ENCODE data around the gene GABPA.
"Not testable (repeated sequence)": the region's sequence is repeated elsewhere in the genome, so short reads cannot be mapped to it uniquely, and the experiment has no call there.

Gene GABPA

GRCh38 chr21:25760061-25760460 is 25.3 kb downstream of the GABPA start:
- no peak for TF ChIP-seq CTCF (IDR thresholded peaks at IDR 0.05; ENCODE audit: insufficient read depth, low read depth, low read length, missing control alignments)
- no peak overlapping the region for H3K4me3 ChIP-seq (ENCODE audit: low read length)
- DNase-seq (ENCODE audit: low read depth): no peak

GRCh38 chr21:25760677-25761076 is 25.9 kb downstream of the GABPA start:
- no peak overlapping the region for H3K4me3 ChIP-seq (ENCODE audit: low read length)
- no peak for DNase-seq (ENCODE audit: low read depth)
- TF ChIP-seq CTCF (IDR thresholded peaks at IDR 0.05; ENCODE audit: insufficient read depth, low read depth, low read length, missing control alignments): no peak

GRCh38 chr21:25764065-25764464 is 29.3 kb downstream of the GABPA start:
- H3K4me3 ChIP-seq (ENCODE audit: low read length): no peak overlapping the region
- DNase-seq (ENCODE audit: low read depth): no peak
- no peak for TF ChIP-seq CTCF (IDR thresholded peaks at IDR 0.05; ENCODE audit: insufficient read depth, low read depth, low read length, missing control alignments)

GRCh38 chr21:25767921-25768320 is 33.1 kb downstream of the GABPA start:
- TF ChIP-seq CTCF (IDR thresholded peaks at IDR 0.05; ENCODE audit: insufficient read depth, low read depth, low read length, missing control alignments): no peak
- no peak overlapping the region for H3K4me3 ChIP-seq (ENCODE audit: low read length)
- DNase-seq (ENCODE audit: low read depth): no peak

- no peak overlapping the region for H3K4me3 ChIP-seq (ENCODE audit: low read length)
- no peak for TF ChIP-seq CTCF (IDR thresholded peaks at IDR 0.05; ENCODE audit: insufficient read depth, low read depth, low read length, missing control alignments)
- DNase-seq (ENCODE audit: low read depth): peak; percentile 52
Observed at GRCh38 chr21:25772686-25773085, 37.9 kb downstream of the GABPA start.

- no peak overlapping the region for H3K4me3 ChIP-seq (ENCODE audit: low read length)
- TF ChIP-seq CTCF (IDR thresholded peaks at IDR 0.05; ENCODE audit: insufficient read depth, low read depth, low read length, missing control alignments): no peak
- DNase-seq (ENCODE audit: low read depth): no peak
Observed at GRCh38 chr21:25776440-25776839, 41.7 kb downstream of the GABPA start.

GRCh38 chr21:25778126-25778875 is 43.5 kb downstream of the GABPA start:
- H3K4me3 ChIP-seq (ENCODE audit: low read length); DNase-seq (ENCODE audit: low read depth): not testable (repeated sequence)

All from epithelial cell of esophagus (primary cell).